Trophoblast cell (in vitro differentiated cells and primary cell): ENCODE data around the gene SLC22A5.
A peak's percentile ranks its signal among the peaks of the same experiment; 100 is the strongest.

Source experiments
- DNase-seq, 2 donors: peaks; one replicate each; pipeline ENCODE4 v3.0.0-alpha.2; 2016
- H2AFZ ChIP-seq: 2 replicates; pipeline ENCODE4 v1.6.1; 2013; ENCODE audit warnings: low read length, moderate library complexity, mild to moderate bottlenecking; ENCODE audit not compliant: insufficient read depth, poor library complexity
- H2AK5ac ChIP-seq: 2 replicates; pipeline ENCODE4 v1.6.1; 2013; ENCODE audit warnings: mild to moderate bottlenecking, low read length
- H2BK120ac ChIP-seq: 2 replicates; pipeline ENCODE4 v1.6.1; 2013; ENCODE audit warnings: low read length, mild to moderate bottlenecking, moderate library complexity; ENCODE audit not compliant: insufficient read depth, poor library complexity
- H2BK12ac ChIP-seq: 2 replicates; pipeline ENCODE4 v1.6.1; 2013; ENCODE audit warnings: mild to moderate bottlenecking, low read length, moderate library complexity
- H2BK5ac ChIP-seq: 2 replicates; pipeline ENCODE4 v1.6.1; 2013; ENCODE audit warnings: low read length, low read depth, moderate library complexity, mild to moderate bottlenecking; ENCODE audit not compliant: poor library complexity
- H3K14ac ChIP-seq: 2 replicates; pipeline ENCODE4 v1.6.1; 2013; ENCODE audit warnings: mild to moderate bottlenecking, low read length
- H3K18ac ChIP-seq: 2 replicates; pipeline ENCODE4 v1.6.1; 2013; ENCODE audit warnings: mild to moderate bottlenecking, low read length
- H3K23ac ChIP-seq: 2 replicates; pipeline ENCODE4 v1.6.1; 2013; ENCODE audit warnings: low read length
- H3K27ac ChIP-seq: 2 replicates; pipeline ENCODE4 v1.5.1; 2013; ENCODE audit warnings: low read depth, mild to moderate bottlenecking, inconsistent platforms, low read length, moderate library complexity
- H3K27me3 ChIP-seq: 2 replicates; pipeline ENCODE4 v1.6.1; 2013; ENCODE audit warnings: inconsistent platforms, mild to moderate bottlenecking, low read length, moderate library complexity; ENCODE audit not compliant: insufficient read depth
- H3K36me3 ChIP-seq, 2 experiments: 1 replicate in 1 of 2; 2 replicates in 1 of 2; pipeline ENCODE4 v1.6.1; 2013; ENCODE audit warnings: low read length in 2 of 2, mild to moderate bottlenecking in 2 of 2, moderate library complexity in 1 of 2; ENCODE audit not compliant: insufficient read depth in 2 of 2, control insufficient read depth in 1 of 2
- H3K4ac ChIP-seq: 2 replicates; pipeline ENCODE4 v1.6.1; 2013; ENCODE audit warnings: low read depth, mild to moderate bottlenecking, low read length, moderate library complexity
- H3K4me1 ChIP-seq, 2 experiments: 1 replicate in 1 of 2; 2 replicates in 1 of 2; pipeline ENCODE4 v1.6.1; 2013; ENCODE audit warnings: low read length in 2 of 2, mild to moderate bottlenecking in 2 of 2, moderate library complexity in 1 of 2; ENCODE audit not compliant: insufficient read depth in 2 of 2, control insufficient read depth in 1 of 2
- H3K4me2 ChIP-seq: 2 replicates; pipeline ENCODE4 v1.6.1; 2013; ENCODE audit warnings: inconsistent platforms, mild to moderate bottlenecking, low read length, moderate library complexity
- H3K4me3 ChIP-seq: 2 replicates; pipeline ENCODE4 v1.5.1; 2013; ENCODE audit warnings: mild to moderate bottlenecking, low read depth, low read length, inconsistent platforms
- H3K79me1 ChIP-seq: one replicate; pipeline ENCODE4 v1.6.1; 2013; ENCODE audit warnings: low read length
- H3K79me2 ChIP-seq: 2 replicates; pipeline ENCODE4 v1.6.1; 2013; ENCODE audit warnings: low read length, mild to moderate bottlenecking; ENCODE audit not compliant: control insufficient read depth, insufficient read depth, poor library complexity
- H3K9ac ChIP-seq: 2 replicates; pipeline ENCODE4 v1.6.1; 2013; ENCODE audit warnings: mild to moderate bottlenecking, low read length
- H3K9me3 ChIP-seq: 2 replicates; pipeline ENCODE4 v1.6.1; 2013; ENCODE audit warnings: low read depth, mild to moderate bottlenecking, control low read depth, inconsistent platforms, low read length; ENCODE audit not compliant: insufficient read depth
- H4K12ac ChIP-seq: 2 replicates; pipeline ENCODE4 v1.6.1; 2013; ENCODE audit warnings: low read depth, mild to moderate bottlenecking, low read length, moderate library complexity
- H4K8ac ChIP-seq: 2 replicates; pipeline ENCODE4 v1.6.1; 2013; ENCODE audit warnings: low read depth, mild to moderate bottlenecking, low read length, moderate library complexity
- H4K91ac ChIP-seq: one replicate; pipeline ENCODE4 v1.6.1; 2013; ENCODE audit warnings: low read depth, mild to moderate bottlenecking, low read length, moderate library complexity
- WGBS: extraction: QIAGEN DNeasy Blood & Tissue Kit; methylation state at CpG from one replicate; pipeline ENCODE4 v1.1.7; 2013; ENCODE audit warnings: missing lambda C conversion rate; ENCODE audit not compliant: insufficient read length, insufficient coverage; ENCODE audit errors: extremely low coverage; 5-methylcytosine and 5-hydroxymethylcytosine counted together

The SLC22A5 gene

DNA sequence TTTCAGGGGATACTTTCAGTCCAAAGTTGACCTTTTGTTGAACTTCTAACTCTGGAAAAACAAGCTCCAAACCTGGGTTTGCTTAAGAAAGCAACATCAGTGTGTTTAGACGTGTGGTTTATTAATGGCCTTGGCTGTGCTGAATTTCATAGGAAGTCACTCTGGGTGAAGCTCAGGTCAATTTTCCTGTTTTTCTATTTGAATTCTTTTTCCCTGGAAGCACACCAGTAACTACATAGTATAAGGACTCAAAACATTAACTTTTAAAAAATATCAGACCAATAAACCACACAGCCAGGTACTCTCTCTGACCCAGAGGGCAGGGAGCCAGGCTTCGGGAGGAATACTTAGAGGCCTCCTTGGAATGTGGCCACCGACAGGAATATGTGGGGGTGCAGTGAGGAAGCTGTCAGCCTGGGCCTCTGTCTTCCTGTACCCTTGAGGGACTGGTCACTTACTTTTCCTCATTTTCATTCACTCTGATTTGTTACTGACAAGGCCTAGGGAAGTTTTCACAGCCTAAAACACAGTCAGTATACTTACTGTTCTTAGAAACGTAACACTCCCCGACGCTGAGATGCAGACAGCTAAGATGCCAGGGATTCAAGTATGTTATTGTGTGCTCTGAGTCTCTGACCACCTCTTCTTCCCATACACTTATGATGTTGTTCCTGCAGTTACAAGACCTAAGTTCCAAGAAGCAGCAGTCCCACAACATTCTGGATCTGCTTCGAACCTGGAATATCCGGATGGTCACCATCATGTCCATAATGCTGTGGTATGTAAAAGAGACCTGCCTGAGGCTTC, 18.9 kb downstream of the SLC22A5 start:
- Histone ChIP-seq H3K4ac (no peak overlapping the region), H4K12ac (no peak overlapping the region), H4K91ac (no peak overlapping the region), H3K18ac (no peak overlapping the region), H3K36me3 (peaks cover 5 to 6% of the 10 kb centered on the region in 2 experiments), H2AK5ac (no peak overlapping the region), H3K4me1 (peaks cover 27 to 34% of the 10 kb centered on the region in 2 experiments), H4K8ac (no peak overlapping the region), H2BK5ac (peak overlapping the region; percentile 73), H3K79me2 (no peaks in the 10 kb centered on the region), H3K27ac (peak overlapping the region; percentile 84), H2AFZ (no peak overlapping the region), H3K27me3 (no peaks in the 10 kb centered on the region), H3K14ac (no peak overlapping the region), H3K9ac (no peak overlapping the region), H3K4me3 (no peak overlapping the region), H3K4me2 (peak overlapping the region; percentile 43), H3K9me3 (no peaks in the 10 kb centered on the region), H2BK120ac (peak overlapping the region; percentile 21), H3K79me1 (peaks cover 18% of the 10 kb centered on the region), H3K23ac (no peak overlapping the region), H2BK12ac (peak overlapping the region; percentile 51)
- peak; percentile 65 to 73 for DNase-seq
- WGBS = no CpG with 5 or more reads among the region's 8 CpGs

DNA sequence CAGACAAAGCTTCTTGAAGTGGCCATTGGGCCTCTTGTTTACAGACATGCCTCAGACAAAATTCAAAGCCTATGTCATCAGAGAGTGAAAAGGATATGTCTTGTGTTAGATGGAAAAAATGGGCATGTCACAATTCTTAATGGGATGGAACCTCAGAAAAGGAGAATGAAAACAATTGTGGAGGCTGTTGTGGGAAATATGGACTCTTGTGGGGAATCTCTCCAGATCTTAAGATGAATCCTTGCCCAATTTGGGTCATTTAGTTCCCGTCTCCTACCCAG, 19.5 kb downstream of the SLC22A5 start:
- peaks cover 8 to 9% of the 10 kb centered on the region in 2 experiments for H3K36me3 ChIP-seq
- WGBS = no CpG with 5 or more reads among the region's 1 CpG
- H2BK12ac ChIP-seq = peak overlapping the region; percentile 70
- H3K9me3 ChIP-seq = no peaks in the 10 kb centered on the region
- peaks cover 18% of the 10 kb centered on the region for H3K79me1 ChIP-seq
- H4K91ac ChIP-seq = peak overlapping the region; percentile 44
- peak overlapping the region; percentile 13 for H4K8ac ChIP-seq
- no peaks in the 10 kb centered on the region for H3K79me2 ChIP-seq
- H3K4ac ChIP-seq = peak overlapping the region; percentile 28
- no peak overlapping the region for H3K4me2 ChIP-seq
- peak overlapping the region; percentile 68 for H3K14ac ChIP-seq
- H2AFZ ChIP-seq = no peak overlapping the region
- peak overlapping the region; percentile 3 for H2BK120ac ChIP-seq
- H3K27me3 ChIP-seq = no peaks in the 10 kb centered on the region
- H3K4me3 ChIP-seq = no peak overlapping the region
- peak overlapping the region; percentile 84 for H3K27ac ChIP-seq
- no peak overlapping the region for H2AK5ac ChIP-seq
- H3K4me1 ChIP-seq = peaks cover 25 to 32% of the 10 kb centered on the region in 2 experiments
- H3K23ac ChIP-seq = no peak overlapping the region
- H4K12ac ChIP-seq = no peak overlapping the region
- H3K18ac ChIP-seq = peak overlapping the region; percentile 62
- H3K9ac ChIP-seq = no peak overlapping the region
- DNase-seq = no peak
- peak overlapping the region; percentile 52 for H2BK5ac ChIP-seq

DNA sequence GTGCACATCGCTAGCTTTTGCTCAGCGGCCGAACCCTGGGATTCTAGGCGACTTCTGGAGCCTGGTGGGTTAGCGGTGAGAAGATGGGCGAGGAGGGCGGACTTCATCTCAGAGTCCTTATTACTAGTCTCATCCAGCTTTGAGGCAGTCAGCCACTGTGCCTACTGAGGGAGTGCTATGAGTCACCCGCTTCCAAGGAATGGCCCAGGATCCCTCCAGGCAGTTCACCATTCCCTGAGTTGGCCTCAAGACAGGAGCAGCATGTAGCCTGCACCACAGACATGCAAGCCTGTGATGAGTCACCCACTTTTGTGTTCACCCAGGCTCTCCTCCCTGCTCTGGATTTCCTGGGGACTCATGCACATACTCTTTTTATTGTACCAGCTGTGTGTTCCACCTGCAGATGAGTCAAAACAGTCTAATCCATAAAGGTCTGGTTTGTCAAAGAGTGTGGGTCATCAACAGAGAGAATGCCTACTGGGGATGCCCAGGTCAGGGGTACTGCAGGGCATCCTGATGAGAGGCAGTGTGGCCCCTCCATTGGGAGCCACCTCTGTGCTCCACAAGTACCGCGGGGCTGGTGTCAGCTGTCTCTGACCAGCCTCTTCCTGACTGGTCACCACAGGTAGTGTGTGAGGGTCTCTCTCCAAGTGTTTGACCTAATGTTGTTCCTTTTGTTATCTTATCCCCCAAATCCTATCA, 20.2 kb downstream of the SLC22A5 start:
- Histone ChIP-seq H3K14ac (peak overlapping the region; percentile 68), H3K23ac (no peak overlapping the region), H3K79me2 (no peaks in the 10 kb centered on the region), H3K36me3 (peaks cover 9 to 12% of the 10 kb centered on the region in 2 experiments), H3K18ac (peak overlapping the region; percentile 62), H3K9me3 (no peaks in the 10 kb centered on the region), H2AK5ac (no peak overlapping the region), H4K12ac (no peak overlapping the region), H3K27ac (peak overlapping the region; percentile 84), H4K91ac (peak overlapping the region; percentile 44), H3K4me3 (no peak overlapping the region), H2BK120ac (peak overlapping the region; percentile 3), H2BK5ac (peak overlapping the region; percentile 52), H3K4ac (no peak overlapping the region), H3K9ac (no peak overlapping the region), H3K4me1 (peaks cover 24 to 29% of the 10 kb centered on the region in 2 experiments), H4K8ac (no peak overlapping the region), H2AFZ (no peak overlapping the region), H2BK12ac (peak overlapping the region; percentile 70), H3K79me1 (peaks cover 18% of the 10 kb centered on the region), H3K4me2 (no peak overlapping the region), H3K27me3 (no peaks in the 10 kb centered on the region)
- peak; percentile 98 to 99 for DNase-seq
- no CpG with 5 or more reads among the region's 10 CpGs for WGBS

DNA sequence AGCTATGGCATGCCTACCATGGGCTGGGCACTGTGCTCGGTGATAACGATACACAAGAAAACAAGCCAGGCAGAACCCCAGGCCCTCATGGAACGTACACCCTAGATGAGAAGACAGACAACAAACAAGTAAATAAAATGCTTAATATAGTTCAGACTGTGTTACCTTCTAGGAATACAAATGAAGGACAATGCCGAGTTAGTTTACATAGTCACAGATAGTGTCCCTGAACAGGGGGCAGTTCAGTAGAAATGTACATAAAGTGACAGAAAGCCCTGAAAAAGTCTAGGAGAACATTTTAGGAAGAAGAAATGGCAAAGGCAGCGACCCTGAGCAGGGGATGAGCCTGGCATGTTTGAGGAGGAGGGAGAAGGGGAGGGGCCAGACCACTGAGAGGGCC, 21.7 kb downstream of the SLC22A5 start:
- H2BK12ac ChIP-seq = no peak overlapping the region
- peaks cover 26 to 35% of the 10 kb centered on the region in 2 experiments for H3K4me1 ChIP-seq
- H3K4me2 ChIP-seq = no peak overlapping the region
- no peak overlapping the region for H4K91ac ChIP-seq
- H3K9me3 ChIP-seq = no peaks in the 10 kb centered on the region
- no peak overlapping the region for H3K9ac ChIP-seq
- no peak overlapping the region for H2AK5ac ChIP-seq
- H3K4ac ChIP-seq = no peak overlapping the region
- no peak overlapping the region for H2BK120ac ChIP-seq
- no peak overlapping the region for H4K8ac ChIP-seq
- H2AFZ ChIP-seq = no peak overlapping the region
- H3K4me3 ChIP-seq = no peak overlapping the region
- H3K23ac ChIP-seq = no peak overlapping the region
- H3K79me1 ChIP-seq = peaks cover 17% of the 10 kb centered on the region
- H3K18ac ChIP-seq = no peak overlapping the region
- no peaks in the 10 kb centered on the region for H3K27me3 ChIP-seq
- H4K12ac ChIP-seq = no peak overlapping the region
- H3K14ac ChIP-seq = no peak overlapping the region
- no peak overlapping the region for H2BK5ac ChIP-seq
- no CpG with 5 or more reads among the region's 5 CpGs for WGBS
- H3K27ac ChIP-seq = no peak overlapping the region
- DNase-seq = no peak
- H3K79me2 ChIP-seq = no peaks in the 10 kb centered on the region
- H3K36me3 ChIP-seq = peaks cover 9 to 12% of the 10 kb centered on the region in 2 experiments
